HG03432 (cell line): ENCODE data around the gene ARL11.

Source experiments
- ATAC-seq: cut with Tn5 transposase; IDR thresholded peaks from one replicate; pipeline ENCODE4 v1.9.1; 2021; ENCODE audit warnings: mild to moderate bottlenecking, moderate library complexity; ENCODE audit not compliant: unreplicated experiment

Gene ARL11

DNA sequence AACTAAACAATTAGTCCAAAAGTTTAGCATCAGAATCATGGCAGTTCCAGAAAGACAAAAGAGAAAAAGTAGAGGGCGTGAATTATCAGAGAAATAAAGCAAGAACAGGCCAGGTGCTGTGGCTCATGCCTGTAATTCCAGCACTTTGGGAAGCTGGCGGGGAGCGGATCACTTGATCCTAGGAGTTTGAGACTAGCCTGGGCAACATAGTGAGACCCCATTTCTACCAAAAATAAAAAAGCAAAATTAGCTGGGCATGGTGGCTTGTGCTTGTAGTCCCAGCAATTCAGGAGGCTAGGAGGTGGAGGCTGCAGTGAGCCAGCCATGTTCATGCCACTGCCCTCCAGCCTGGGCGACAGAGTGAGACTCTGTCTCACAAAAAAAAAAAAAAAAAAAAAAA lies 18.4 kb downstream of the ARL11 start:
- no peak for ATAC-seq

DNA sequence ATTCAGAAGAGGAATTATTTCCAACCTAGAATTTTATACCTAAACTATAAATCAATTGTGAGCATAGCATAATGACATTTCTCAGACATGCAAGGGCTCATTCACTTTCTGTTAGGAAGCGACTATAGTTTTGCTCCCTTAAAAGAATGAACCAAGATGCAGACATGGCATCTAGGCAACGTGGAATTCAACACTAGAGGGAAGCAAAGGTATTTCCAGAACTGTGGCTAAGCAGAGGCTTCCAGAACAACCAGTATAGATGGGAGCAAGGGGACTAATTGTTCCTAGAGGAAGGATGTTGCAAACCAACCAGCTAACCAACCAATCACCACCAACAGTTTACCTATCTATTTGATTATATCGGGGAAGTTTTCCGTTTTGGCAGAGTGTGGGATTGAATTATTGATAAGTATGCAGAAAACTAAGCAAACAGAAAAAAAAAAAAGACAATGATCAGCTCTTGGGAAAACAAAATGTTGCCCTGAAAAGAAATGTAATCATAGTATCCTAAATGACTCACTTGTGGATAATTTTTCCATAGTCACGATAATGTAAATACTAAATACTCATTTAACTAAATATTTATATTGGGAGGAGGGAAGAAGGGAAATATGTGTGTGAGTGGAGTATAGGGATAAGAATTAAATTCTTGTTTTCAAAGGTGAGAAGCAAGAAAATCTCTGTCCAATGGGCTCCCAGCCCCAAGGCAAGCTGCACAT lies 21.1 kb downstream of the ARL11 start:
- no peak for ATAC-seq

DNA sequence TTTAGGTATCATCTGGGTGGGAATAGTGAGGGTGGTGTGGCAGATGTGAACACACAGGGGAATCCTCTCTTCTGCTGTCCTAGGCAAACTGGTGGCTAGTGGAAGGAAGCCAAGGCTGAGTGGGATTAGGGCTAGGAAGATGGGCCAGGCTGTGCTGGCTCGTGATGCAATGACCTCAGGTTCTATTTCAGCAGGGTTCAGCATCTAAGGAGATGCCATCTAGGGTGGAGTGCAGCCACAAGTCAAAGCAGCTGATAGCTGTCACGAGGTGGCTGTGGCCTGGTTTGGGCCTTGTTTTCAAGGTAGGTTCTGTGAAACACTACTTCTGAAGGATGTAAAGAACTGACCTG lies 21.6 kb downstream of the ARL11 start:
- no peak for ATAC-seq

DNA sequence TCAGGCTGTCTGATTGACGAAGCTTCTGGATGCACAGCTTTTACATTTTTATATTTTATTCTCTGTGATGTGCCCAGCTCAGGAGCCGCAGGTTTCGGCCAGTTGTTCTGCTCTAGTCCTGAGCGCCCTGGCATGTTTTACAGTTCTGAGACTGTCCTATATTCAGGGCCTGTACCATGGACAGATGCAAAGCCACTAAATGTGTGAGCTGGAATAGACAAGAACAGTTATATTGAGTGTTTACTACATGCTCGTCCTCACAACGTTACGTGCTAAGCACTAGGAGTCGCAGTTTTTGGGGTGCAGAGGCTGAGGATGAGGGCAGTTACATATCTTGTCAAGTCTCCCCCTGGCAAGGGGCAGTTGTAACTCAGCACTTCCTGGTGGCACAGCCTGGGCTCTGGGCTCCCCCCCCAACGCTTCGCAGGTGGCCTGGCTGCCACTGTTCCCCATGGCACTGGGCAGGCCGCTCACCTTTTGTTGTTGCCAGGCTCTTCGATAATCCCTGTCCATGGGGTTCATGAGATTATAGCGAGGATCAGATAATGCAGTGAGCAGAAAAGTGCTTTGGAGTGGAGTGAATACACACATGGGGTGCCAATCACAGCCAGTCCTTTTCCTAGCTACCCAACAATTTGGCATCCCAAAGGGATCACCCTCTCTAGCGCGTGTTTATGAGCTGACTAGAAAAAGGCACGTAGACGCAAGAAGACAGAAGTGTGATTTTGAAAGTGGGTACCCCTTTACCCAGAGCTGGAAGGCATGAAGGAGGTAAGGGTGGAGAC lies 23.5 kb downstream of the ARL11 start:
- no peak for ATAC-seq

DNA sequence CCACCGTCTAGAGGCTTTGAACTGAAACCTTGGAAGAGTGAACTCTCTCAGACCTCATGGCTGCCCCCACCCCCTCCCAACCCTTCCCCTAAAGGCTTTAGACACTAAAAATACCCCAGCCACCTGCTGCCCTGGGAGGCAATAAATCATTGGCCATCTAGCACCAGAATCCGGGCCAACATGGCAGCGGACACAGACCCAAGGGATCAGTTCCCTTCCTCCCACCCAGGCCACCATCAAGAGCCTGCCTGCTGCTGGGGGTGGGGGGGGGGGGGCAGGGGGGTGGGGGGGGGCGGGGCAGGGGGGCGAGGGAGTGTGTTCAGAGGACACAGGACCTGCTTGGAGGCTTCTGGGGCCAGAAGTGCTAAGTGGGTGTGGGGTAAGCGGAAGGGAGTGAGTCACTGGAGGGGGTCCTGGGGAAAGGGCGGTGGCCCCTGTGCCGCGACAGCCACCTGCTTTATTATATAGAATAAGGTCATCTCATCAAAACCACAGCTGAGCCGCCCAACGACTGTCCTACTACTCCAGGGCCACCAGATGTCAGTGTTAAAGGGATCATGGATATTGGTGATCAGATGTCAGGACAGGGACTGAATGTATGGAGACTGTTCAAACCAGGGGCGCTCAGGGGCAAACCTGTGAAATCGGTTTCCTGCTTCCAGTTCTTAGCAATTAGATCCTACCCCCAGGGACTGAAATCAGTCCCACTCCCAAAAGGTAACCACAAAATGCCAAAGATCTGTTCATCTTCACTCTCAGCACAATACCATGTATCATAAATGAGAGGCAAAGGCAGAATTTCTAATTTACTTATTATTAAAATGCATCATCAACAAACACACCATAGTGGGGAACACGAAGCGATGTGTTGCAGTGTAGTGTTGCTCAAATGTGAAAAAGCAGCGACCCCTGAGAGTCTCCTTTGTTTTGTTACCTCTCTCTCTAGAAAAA lies 24.3 kb downstream of the ARL11 start:
- no peak for ATAC-seq

DNA sequence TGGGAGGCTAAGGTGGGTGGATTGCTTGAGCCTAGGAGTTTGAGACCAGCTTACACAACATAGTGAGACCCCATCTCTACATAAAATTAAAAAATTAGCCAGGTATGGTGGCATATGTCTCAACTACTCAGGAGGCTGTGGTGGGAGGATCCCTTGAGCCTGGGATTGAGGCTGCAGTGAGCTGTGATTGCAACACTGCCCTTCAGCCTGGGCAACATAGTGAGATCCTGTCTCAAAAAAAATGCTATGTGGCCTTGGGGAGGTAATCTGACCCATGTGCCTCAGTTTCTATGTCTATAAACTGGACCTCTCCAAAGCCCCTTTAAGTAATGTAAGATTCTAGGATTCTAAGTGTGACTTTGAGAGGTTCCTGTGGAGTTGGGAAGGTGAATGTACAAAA lies 25.2 kb downstream of the ARL11 start:
- ATAC-seq, result no peak

DNA sequence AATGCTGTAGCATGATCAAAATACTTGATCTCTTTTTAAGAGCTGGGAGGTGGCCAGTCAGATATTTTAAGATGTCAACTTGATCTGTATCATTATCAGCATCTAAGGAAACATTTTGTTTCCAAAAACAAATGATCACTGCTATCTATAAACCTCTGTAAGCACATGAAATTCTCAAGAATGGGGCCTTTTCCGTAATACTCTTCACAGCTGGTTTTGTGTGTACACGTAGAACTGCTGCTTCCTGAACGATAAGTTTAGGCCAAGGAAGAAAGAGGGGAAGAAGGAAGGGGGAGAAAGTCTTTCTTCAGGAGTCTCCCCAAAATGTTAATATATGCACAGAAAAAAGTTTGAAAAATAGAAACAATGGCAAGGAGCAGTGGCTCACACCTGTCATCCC lies 25.7 kb downstream of the ARL11 start:
- ATAC-seq, result no peak

DNA sequence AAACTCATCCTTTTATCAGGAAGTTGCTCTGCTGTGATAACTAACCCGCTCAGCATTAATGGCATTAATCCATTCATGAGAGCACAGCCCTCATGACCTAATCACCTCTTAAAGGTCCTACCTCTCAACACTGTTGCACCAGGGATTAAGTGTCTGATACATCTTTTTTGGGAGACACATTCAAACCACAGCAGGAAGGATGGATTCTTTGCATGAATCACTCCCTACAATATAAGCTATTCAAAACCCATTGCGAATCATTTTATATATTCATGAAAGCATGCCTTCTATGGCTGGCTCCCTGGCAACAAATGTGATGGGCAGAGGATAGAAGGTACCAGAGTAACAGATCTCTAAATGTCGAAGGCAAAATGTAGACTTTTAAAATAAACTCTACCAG lies 27.6 kb downstream of the ARL11 start:
- no peak for ATAC-seq

DNA sequence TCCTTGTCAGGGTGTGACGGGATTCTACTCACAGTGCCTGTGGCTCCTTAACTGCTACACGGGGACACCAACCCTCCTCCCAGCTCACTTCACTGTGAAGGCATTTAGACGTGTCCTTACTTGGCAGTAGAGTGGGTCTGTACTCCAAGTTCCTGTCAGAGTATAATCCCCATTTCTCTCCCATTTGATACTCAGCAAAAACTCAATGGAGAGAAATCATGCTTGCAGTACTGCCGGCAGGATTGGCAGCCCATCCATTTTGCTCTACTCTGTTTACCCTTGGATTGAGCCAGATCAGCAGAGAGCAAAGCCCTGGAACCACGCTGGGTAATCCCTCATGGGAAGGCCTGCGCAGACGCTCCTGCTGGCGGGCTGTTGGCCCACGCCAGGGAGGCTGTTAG lies 28.9 kb downstream of the ARL11 start:
- ATAC-seq, result no peak

DNA sequence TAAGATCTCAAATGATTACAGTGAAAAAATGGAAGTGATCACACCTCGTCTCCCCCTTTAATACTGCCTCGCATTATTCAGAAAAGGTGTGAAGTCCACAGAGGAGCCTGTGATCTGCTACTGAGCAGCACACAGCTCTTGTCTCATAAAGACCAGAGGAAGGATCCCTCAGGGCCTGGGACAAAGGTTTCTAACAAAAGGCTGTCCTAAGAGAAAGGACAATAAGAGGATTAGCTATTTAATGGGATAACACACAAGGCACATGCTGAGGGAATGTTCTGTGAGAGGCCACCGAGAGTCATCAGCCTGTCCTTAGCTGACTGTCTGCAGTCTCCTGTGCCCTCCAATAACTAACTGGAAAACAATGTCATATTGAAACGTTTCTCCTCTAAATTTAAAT lies 36.3 kb downstream of the ARL11 start:
- ATAC-seq, result no peak

DNA sequence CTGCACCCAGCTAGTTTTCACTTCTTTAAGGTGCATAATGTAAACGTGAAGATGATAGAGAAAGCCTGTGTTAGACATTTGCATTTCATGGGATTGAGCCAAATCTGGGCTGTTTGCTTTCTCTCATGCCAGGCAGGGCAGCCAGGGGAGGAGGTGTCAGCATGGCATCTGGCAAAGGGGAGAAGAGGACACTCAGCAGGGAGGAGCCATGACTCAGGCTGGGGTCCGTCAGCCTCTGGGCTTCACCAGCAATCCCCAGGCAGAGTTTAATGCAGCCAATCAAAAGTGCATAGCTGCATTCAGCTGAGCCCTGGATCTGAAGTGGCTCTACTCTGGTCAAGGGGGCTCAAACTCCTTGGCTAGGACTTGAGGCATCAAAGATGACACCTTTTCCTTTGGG lies 39.5 kb downstream of the ARL11 start:
- no peak for ATAC-seq

DNA sequence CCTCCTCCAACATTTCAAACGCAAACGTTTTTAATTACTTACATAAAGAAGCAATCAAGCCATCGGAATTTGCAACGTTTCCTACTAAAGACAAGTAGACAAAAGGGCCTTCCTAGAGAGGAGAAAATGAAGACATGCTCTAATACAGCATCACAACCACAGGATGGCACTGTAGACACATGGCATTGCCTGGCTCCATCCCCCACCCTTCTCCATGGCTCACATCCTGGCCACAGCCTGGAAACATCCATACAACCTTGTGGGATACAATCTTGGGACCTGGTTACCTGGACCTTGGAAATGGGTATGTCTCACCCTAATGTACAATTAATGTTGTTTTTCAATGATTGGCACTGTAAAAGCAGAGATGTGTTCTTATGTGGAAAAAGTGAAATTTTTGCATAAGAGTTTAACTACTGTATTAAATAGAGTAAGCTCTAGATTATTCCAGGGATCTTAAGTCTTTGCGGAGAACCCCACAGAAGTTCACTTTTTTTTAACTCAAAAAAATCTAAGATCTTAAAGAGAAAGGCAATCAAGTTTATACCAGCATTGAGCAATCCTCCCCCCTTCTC lies 41.5 kb downstream of the ARL11 start:
- no peak for ATAC-seq

DNA sequence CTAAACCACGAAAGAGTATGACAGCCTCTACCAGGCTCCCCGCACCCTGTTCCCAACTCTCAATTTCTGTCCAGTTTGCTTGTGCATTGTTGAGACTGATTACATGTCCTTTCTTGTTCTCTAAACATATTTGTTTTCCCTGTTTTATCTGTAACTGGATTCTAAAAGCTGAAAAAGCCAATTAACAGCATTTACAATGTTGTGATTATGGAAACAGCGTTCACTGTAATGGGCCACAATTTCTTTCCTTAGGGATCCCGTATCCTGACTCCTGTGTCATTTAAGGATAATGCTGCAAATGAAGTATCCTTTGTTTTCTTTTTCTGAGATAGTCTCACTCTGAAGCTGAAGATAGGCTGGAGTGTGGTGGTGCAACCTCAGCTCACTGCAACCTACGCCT lies 42.5 kb downstream of the ARL11 start:
- ATAC-seq, result no peak

DNA sequence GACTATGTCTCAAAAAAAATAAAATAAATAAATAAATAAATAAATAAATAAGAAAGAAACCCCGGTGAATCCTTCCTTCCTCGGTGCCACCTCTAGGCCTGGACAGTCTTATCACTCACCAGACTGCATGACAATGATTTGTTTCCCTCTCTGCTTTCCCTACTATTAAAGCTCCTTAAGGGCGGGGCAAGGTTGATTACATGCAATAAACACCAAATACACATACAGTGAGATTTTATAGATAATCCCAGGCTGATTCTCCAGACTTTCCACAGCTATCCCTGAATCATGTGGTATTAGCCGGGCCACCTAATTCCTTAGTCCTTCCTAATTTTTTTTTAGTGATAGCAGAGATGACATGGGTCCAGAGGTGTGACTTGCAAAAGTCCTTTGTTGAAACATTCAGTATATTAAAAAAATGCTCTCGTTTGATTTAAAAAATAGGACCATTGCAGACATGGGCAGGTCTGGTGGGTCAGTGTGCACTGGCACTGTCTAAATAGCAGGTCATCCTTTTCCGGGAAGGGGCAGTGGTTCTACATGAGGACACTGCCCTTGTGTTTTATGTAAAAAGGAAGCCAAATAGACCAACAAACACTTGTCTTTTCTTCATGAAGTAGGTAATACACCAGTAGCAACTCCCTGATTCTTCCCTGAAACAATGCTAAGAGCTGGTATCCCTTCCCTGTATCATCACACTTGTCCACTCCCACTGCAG lies 48.4 kb downstream of the ARL11 start:
- ATAC-seq, result no peak

DNA sequence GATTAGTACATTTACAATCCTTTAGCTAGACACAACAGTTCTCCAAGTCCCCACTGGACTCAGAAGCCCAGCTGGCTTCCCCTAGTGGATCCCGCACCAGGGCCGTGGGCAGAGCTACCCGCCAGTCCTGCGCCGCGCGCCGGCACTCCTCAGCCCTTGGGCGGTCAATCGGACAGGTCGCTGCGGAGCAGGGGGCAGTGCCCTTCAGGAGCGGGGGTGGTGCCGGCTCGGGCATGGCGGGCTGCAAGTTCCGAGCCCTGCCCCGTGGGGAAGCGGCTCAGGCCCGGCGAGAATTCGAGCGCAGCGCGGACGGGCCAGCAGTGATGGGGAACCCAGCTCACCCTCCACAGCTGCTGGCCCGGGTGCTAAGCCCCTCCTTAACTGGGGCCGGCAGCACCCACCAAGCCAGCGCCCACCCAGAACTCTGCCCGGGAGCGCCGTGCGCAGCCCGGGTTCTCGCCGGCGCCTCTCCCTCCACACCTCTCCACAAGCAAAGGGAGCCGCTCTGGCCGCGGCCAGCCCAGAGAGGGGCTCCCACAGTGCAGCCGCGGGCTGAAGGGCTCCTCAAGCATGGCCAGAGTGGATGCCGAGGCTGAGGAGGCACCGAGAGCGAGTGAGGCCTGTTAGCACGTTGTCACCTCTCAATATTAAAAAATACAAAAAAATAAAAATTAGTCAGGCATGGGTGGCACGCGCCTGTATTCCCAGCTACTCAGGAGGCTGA lies 50.0 kb downstream of the ARL11 start:
- ATAC-seq, result no peak

DNA sequence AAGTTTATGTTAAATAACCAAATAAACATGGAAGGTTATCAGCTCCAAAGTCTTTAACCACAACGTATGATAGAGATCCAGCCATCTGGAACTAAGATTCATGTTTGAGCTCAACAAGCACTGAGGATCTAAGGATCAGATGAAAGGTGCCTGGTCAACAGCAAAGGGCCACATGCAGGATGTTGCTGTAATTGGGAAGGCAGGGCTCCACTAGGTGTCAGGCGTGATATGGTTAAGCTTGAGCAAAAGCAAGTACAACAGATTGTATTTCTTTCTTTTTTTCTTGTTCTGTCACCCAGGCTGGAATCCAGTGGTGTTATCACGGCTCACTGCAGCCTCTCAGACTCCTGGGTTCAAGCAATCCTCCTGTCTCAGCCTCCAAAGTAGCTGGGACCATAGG lies 50.9 kb downstream of the ARL11 start:
- no peak for ATAC-seq

DNA sequence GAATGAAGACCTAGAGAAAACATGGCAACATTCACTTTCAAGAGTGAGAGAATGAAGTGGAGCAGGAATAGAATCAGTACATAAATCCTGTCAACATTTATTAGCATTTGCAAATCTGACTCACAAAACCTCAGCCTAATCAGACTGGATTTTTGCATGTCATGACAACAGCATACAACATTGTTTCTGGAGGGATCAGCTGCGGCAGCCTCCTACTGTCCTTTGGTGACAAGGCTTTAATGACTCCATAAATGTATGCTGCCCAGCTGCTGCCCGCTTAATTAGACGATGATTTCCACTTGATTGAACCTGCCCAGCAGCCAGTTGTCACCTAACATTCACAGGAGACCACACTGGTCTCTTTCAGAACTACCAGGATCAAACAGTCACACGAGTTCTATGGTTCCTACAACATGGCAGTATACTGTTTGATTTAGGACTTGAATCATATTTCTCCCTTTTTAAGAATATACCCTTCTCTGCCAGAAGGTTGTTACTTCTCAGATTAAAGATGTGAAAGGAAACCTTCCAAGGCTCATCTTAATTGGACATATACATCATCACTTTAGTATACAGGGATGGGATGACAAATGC lies 53.6 kb downstream of the ARL11 start:
- ATAC-seq, result no peak
